Mesenchymal stem cell (in vitro differentiated cells and primary cell): ENCODE results near the gene KRT82.
"Not testable (repeated sequence)": the region's sequence is repeated elsewhere in the genome, so short reads cannot be mapped to it uniquely, and the experiment has no call there.

Source experiments
- DNase-seq: peaks from one replicate; pipeline ENCODE4 v3.0.0-alpha.2; 2013
- H2AFZ ChIP-seq: one replicate; pipeline ENCODE4 v1.6.1; 2013; ENCODE audit warnings: low read depth, mild to moderate bottlenecking, control low read depth, inconsistent platforms, low read length, moderate library complexity
- H2AK5ac ChIP-seq: 2 replicates; pipeline ENCODE4 v1.6.1; 2013; ENCODE audit warnings: low read length, moderate library complexity, mild to moderate bottlenecking, inconsistent platforms; ENCODE audit not compliant: severe bottlenecking
- H2BK120ac ChIP-seq: one replicate; pipeline ENCODE4 v1.6.1; 2013; ENCODE audit warnings: low read depth, mild to moderate bottlenecking, inconsistent platforms, low read length, moderate library complexity
- H2BK12ac ChIP-seq, 2 experiments: one replicate each; pipeline ENCODE4 v1.6.1; 2013; ENCODE audit warnings: inconsistent platforms in 2 of 2, low read length in 2 of 2, mild to moderate bottlenecking in 2 of 2, moderate library complexity in 2 of 2, control low read depth in 1 of 2
- H2BK15ac ChIP-seq: one replicate; pipeline ENCODE4 v1.6.1; 2013; ENCODE audit warnings: mild to moderate bottlenecking, low read depth, inconsistent platforms; ENCODE audit not compliant: poor library complexity, severe bottlenecking
- H2BK5ac ChIP-seq: 2 replicates; pipeline ENCODE4 v1.6.1; 2013; ENCODE audit warnings: low read depth, mild to moderate bottlenecking, low read length, control low read depth, inconsistent platforms; ENCODE audit not compliant: poor library complexity, severe bottlenecking
- H3K14ac ChIP-seq, 2 experiments: one replicate each; pipeline ENCODE4 v1.6.1; 2013; ENCODE audit warnings: inconsistent platforms in 2 of 2, low read length in 2 of 2, control low read depth in 1 of 2, mild to moderate bottlenecking in 1 of 2, moderate library complexity in 1 of 2
- H3K18ac ChIP-seq, 2 experiments: one replicate each; pipeline ENCODE4 v1.6.1; 2013; ENCODE audit warnings: inconsistent platforms in 2 of 2, low read length in 2 of 2, control low read depth in 1 of 2, low read depth in 1 of 2, mild to moderate bottlenecking in 1 of 2
- H3K23ac ChIP-seq, 2 experiments: one replicate each; pipeline ENCODE4 v1.6.1; 2013; ENCODE audit warnings: inconsistent platforms in 2 of 2, low read length in 2 of 2, mild to moderate bottlenecking in 2 of 2, moderate library complexity in 2 of 2, control low read depth in 1 of 2
- H3K27ac ChIP-seq: 2 replicates; pipeline ENCODE4 v1.5.1; 2013; ENCODE audit warnings: mild to moderate bottlenecking, moderate library complexity, low read length, control low read depth, inconsistent platforms; ENCODE audit not compliant: poor library complexity, severe bottlenecking
- H3K27me3 ChIP-seq, 2 experiments: 2 replicates each; pipeline versions ENCODE4 v1.6.1 to v1.7.0; 2013; ENCODE audit warnings: low read length in 2 of 2, mild to moderate bottlenecking in 2 of 2, moderate library complexity in 2 of 2, control low read depth in 1 of 2, inconsistent platforms in 1 of 2; ENCODE audit not compliant: control insufficient read depth in 1 of 2, insufficient read depth in 1 of 2
- H3K36me3 ChIP-seq, 2 experiments: 2 replicates each; pipeline versions ENCODE4 v1.6.1 to v1.7.0; 2013; ENCODE audit warnings: low read length in 2 of 2, control low read depth in 1 of 2, inconsistent platforms in 1 of 2, low read depth in 1 of 2, mild to moderate bottlenecking in 1 of 2; ENCODE audit not compliant: insufficient read depth in 2 of 2, control insufficient read depth in 1 of 2
- H3K4ac ChIP-seq, 2 experiments: one replicate each; pipeline ENCODE4 v1.6.1; 2013; ENCODE audit warnings: inconsistent platforms in 2 of 2, low read length in 2 of 2, mild to moderate bottlenecking in 2 of 2, moderate library complexity in 2 of 2, control low read depth in 1 of 2, low read depth in 1 of 2
- H3K4me1 ChIP-seq: 2 replicates; pipeline ENCODE4 v1.6.1; 2013; ENCODE audit warnings: low read depth, low read length, control low read depth; ENCODE audit not compliant: control insufficient read depth, insufficient read depth
- H3K4me2 ChIP-seq: 2 replicates; pipeline ENCODE4 v1.6.1; 2013; ENCODE audit warnings: low read length, mild to moderate bottlenecking, inconsistent platforms; ENCODE audit not compliant: poor library complexity, severe bottlenecking
- H3K4me3 ChIP-seq, 2 experiments: 2 replicates each; pipeline versions ENCODE4 v1.5.1 to v1.7.0; 2013; ENCODE audit warnings: low read length in 2 of 2, mild to moderate bottlenecking in 2 of 2, control low read depth in 1 of 2, low read depth in 1 of 2; ENCODE audit not compliant: insufficient read depth in 1 of 2
- H3K79me1 ChIP-seq: replicated peaks from 2 replicates; pipeline ENCODE4 v1.6.1; 2013; ENCODE audit warnings: mild to moderate bottlenecking, control low read depth, low read length, inconsistent platforms; ENCODE audit not compliant: poor library complexity, severe bottlenecking
- H3K9ac ChIP-seq: 2 replicates; pipeline ENCODE4 v1.7.0; 2013; ENCODE audit warnings: mild to moderate bottlenecking, low read length, moderate library complexity
- H3K9me3 ChIP-seq: 2 replicates; pipeline ENCODE4 v1.7.0; 2013; ENCODE audit warnings: mild to moderate bottlenecking, low read length; ENCODE audit not compliant: control insufficient read depth
- H4K8ac ChIP-seq: one replicate; pipeline ENCODE4 v1.6.1; 2013; ENCODE audit warnings: inconsistent platforms, mild to moderate bottlenecking, low read length, moderate library complexity
- H4K91ac ChIP-seq: one replicate; pipeline ENCODE4 v1.6.1; 2013; ENCODE audit warnings: mild to moderate bottlenecking, low read length, inconsistent platforms
- WGBS: methylation state at CpG from one replicate; pipeline ENCODE4 v1.1.7; 2013; ENCODE audit warnings: mixed read lengths; 5-methylcytosine and 5-hydroxymethylcytosine counted together

The KRT82 gene

DNA sequence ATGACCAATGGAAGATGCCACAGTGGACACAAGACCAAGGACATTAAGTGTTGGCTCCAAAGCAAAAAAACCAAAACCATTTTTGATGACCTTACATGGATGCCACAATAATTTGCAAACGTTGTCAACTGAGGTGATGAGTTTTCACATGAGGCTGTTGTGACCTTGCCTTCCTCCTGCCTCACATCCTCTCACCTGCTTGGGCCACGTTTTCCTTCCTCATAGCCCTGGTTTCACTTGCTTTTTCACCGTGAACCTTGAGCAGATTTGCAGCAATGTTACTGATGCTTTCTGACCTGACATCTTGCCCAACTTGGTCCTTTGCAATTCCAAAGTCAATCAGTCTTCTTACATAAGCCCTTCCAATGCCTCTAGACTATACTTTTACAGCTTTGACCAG, 42.1 kb upstream of the KRT82 start:
- no peak overlapping the region for H4K8ac ChIP-seq
- H3K36me3 ChIP-seq: no peaks in the 10 kb centered on the region
- H3K4me2 ChIP-seq: no peak overlapping the region
- no peak overlapping the region for H2BK5ac ChIP-seq
- H3K18ac ChIP-seq: no peak overlapping the region
- H2BK12ac ChIP-seq: no peak overlapping the region
- no peak overlapping the region for H3K4ac ChIP-seq
- H3K9ac ChIP-seq: no peak overlapping the region
- H3K14ac ChIP-seq: no peak overlapping the region
- no peaks in the 10 kb centered on the region for H3K4me1 ChIP-seq
- H2AFZ ChIP-seq: no peak overlapping the region
- H3K79me1 ChIP-seq: no peaks in the 10 kb centered on the region
- H2BK120ac ChIP-seq: no peak overlapping the region
- no peak overlapping the region for H3K23ac ChIP-seq
- H2BK15ac ChIP-seq: no peak overlapping the region
- no peak for DNase-seq
- 63% methylated on average over 3 of the region's 3 CpGs for WGBS
- H3K4me3 ChIP-seq: no peak overlapping the region
- no peak overlapping the region for H4K91ac ChIP-seq
- H3K9me3 ChIP-seq: no peaks in the 10 kb centered on the region
- peaks cover 11 to 56% of the 10 kb centered on the region in 2 experiments for H3K27me3 ChIP-seq
- H3K27ac ChIP-seq: no peak overlapping the region
- H2AK5ac ChIP-seq: no peak overlapping the region

DNA sequence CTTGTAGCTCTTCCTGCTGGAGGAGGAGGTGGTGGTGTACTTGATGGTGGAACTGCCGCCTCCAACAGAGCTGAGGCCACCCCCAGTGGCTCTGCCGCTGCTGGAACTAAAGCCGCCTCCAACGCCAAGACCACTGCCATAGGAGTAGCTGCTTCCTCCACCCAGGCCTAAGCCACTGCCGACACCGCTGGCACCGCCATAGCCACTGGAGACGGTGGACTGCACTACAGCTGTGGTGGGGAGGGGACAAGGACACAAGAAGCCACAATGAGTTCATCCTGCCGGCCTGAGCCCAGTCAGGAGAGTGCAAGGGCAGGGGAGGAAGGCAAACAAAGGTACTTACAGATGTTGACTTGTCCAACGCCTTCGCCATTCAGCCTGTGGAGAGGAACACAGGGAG, 41.1 kb upstream of the KRT82 start:
- not testable (repeated sequence) for H3K18ac ChIP-seq, H4K8ac ChIP-seq, H3K27ac ChIP-seq, H3K23ac ChIP-seq, H3K9me3 ChIP-seq, H2BK5ac ChIP-seq, H2BK15ac ChIP-seq, H3K79me1 ChIP-seq, H3K4me1 ChIP-seq, H2BK12ac ChIP-seq, H3K14ac ChIP-seq, DNase-seq, H2AFZ ChIP-seq, H3K9ac ChIP-seq, H2AK5ac ChIP-seq, H2BK120ac ChIP-seq, H3K4me2 ChIP-seq, H3K4me3 ChIP-seq, H3K4ac ChIP-seq, H4K91ac ChIP-seq, H3K36me3 ChIP-seq
- peaks cover 11 to 52% of the 10 kb centered on the region in 2 experiments for H3K27me3 ChIP-seq
- 85% methylated on average over 11 of the region's 11 CpGs for WGBS

DNA sequence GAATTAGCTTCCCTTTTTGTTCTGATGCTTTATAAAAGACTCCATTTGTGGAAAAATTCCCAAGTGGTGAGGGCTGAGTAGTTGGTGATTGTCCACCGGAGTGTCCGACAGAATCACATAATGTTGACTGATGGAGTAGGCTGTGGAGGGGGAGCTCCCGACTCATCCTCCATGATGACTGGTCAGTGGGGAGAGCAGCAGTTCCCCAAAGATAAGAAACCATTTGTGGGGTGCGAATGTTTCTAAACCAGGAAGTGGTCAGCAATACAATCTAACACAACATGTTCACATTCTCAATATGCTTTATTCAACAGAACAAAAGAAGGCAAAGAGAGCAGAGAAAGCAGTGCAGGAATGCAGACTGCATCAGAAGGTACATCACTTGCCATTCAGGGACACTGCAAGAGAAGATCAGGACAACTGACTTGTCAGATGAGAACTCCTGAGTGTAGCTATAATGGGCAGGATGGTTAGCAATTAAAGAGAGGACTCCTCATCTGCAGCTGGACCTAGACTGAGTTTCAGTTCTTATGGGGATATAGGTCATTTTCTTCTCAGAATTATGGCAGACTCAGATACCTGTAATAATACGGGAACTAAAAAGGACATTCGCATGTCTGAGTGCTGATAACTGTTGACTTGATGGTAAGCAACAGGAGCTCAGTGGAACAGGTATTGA, 40.4 kb upstream of the KRT82 start:
- no peaks in the 10 kb centered on the region for H3K36me3 ChIP-seq
- no peak overlapping the region for H2BK120ac ChIP-seq
- H3K4me2 ChIP-seq: no peak overlapping the region
- 93% methylated on average over 5 of the region's 6 CpGs for WGBS
- H2BK12ac ChIP-seq: no peak overlapping the region
- no peak overlapping the region for H4K91ac ChIP-seq
- H3K4me1 ChIP-seq: no peaks in the 10 kb centered on the region
- no peak overlapping the region for H2BK15ac ChIP-seq
- H2AFZ ChIP-seq: no peak overlapping the region
- H3K4me3 ChIP-seq: no peak overlapping the region
- no peak overlapping the region for H2BK5ac ChIP-seq
- H3K27ac ChIP-seq: no peak overlapping the region
- no peak overlapping the region for H3K18ac ChIP-seq
- peaks cover 18 to 50% of the 10 kb centered on the region in 2 experiments for H3K27me3 ChIP-seq
- H3K23ac ChIP-seq: no peak overlapping the region
- H3K4ac ChIP-seq: no peak overlapping the region
- H2AK5ac ChIP-seq: no peak overlapping the region
- no peak overlapping the region for H4K8ac ChIP-seq
- H3K9ac ChIP-seq: no peak overlapping the region
- no peaks in the 10 kb centered on the region for H3K79me1 ChIP-seq
- no peak for DNase-seq
- H3K9me3 ChIP-seq: no peaks in the 10 kb centered on the region
- no peak overlapping the region for H3K14ac ChIP-seq

DNA sequence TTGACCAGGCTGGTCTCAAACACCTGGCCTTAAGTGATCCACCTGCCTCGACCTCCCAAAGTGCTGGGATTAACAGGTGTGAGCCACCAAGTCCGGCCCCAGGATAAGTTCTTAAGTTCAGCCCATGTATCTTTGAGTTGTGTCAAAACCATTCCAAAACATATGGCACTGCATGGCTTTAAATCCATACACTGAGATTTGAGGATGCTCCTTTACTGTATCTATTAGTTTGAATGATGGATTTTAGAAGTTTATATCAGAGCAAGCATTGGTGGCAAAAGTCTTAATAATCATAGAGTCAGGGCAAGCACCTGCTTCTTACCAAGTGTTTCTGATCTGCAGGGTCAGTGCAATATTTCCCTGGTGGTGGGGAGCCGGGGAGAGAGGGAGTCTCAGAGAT, 39.7 kb upstream of the KRT82 start:
- Histone ChIP-seq H2BK15ac (no peak overlapping the region), H2BK12ac (no peak overlapping the region), H2AK5ac (no peak overlapping the region), H2AFZ (no peak overlapping the region), H3K4ac (no peak overlapping the region), H2BK5ac (no peak overlapping the region), H3K9me3 (no peaks in the 10 kb centered on the region), H3K27ac (no peak overlapping the region), H2BK120ac (no peak overlapping the region), H3K4me2 (no peak overlapping the region), H3K4me3 (no peak overlapping the region), H3K79me1 (no peaks in the 10 kb centered on the region), H4K8ac (no peak overlapping the region), H3K36me3 (no peaks in the 10 kb centered on the region), H3K23ac (no peak overlapping the region), H3K27me3 (peaks cover 21 to 50% of the 10 kb centered on the region in 2 experiments), H3K14ac (no peak overlapping the region), H3K4me1 (no peaks in the 10 kb centered on the region), H3K18ac (no peak overlapping the region), H3K9ac (no peak overlapping the region), H4K91ac (no peak overlapping the region)
- WGBS: 30% methylated on average over 3 of the region's 3 CpGs
- DNase-seq: no peak
